NCI-H2081 (cell line): ENCODE measurements around the gene MED29.
A peak's percentile ranks its signal among the peaks of the same experiment; 100 is the strongest.

ENCODE experiments used
- DNase-seq, 2 experiments: peaks; one replicate each; lab custom pipeline; 2025; lab: John Stamatoyannopoulos, UW

MED29 gene

GRCh38 chr19:39390751-39391437 lies at the start of gene MED29, which contains the start of gene PAF1:
MED29 (plus strand) TSS chr19:39391378; CDS start chr19:39391423, 45 bp downstream.
PAF1 (minus strand) TSS chr19:39391106; CDS start chr19:39390864, 242 bp downstream.
- DNase-seq: peak; percentile 99

GRCh38 chr19:39341719-39342604 lies 49.2 kb upstream of the MED29 start, which contains the start of gene SAMD4B:
SAMD4B (plus strand) TSS chr19:39342421; CDS start chr19:39356894, 14,473 bp downstream.
- peak; percentile 97 to 99 for DNase-seq

- DNase-seq: no peak
These were observed 48.4 kb upstream of the MED29 start for GRCh38 chr19:39342647-39343305.

GRCh38 chr19:39345956-39346355 lies 45.2 kb upstream of the MED29 start:
- DNase-seq: no peak

DNA sequence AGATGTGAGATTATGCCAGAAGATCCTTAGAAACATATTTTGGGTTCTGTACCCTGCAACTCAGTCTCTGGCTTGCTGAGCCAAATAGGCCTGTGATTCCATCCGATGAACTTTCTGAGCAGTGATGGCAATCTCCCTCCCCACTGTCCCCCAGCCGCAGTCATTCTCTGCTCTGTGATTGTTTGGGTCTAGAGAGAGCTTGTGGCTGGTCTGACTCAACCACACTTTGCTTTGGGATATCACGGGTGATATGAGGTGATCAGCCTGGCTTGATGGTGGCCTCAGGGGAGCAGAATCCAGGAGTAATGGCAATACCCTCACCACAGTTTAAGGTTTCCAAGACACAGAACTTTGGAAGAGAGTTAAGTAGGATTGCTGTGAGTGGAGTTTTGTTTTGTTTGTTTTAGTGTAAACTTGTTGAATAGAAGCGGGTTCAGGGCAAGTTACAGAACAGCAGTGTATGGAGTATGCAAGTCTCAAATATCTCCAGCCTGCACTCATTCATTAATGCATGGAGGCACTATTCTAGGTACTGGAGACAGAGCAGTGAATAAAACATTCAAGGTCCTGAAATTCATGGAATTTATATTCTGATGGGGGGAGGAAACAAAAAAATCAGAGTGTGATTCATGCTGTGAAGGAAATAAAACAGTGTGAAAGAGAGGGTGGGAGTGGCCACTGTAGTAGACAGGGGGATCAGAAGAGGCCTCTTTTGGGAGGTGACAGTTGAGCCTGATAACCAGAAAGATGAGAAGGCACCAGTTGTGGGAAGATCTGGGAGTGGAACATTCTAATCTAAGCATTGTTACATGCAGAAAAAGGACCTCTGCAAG lies 43.6 kb upstream of the MED29 start:
- no peak for DNase-seq

DNA sequence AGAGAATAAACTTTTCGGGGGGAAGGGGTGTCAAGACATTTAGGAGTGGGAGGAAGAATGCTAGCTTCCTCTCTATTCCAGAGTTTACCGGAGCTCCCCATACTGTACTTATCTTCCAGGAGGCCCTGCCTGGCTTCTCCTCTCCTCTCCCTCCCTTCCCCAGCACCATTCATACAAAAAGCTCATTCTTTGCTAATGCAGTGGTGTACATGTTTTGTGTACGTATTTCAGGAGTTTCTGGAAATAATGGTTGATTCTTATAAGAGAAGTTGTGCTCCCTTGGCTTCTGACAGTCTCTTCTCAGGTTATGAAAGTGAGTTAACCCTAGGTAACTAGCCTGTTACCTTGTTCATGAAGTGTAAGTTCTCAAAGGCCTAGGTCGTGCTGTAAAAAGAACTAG lies 41.9 kb upstream of the MED29 start:
- no peak for DNase-seq

DNA sequence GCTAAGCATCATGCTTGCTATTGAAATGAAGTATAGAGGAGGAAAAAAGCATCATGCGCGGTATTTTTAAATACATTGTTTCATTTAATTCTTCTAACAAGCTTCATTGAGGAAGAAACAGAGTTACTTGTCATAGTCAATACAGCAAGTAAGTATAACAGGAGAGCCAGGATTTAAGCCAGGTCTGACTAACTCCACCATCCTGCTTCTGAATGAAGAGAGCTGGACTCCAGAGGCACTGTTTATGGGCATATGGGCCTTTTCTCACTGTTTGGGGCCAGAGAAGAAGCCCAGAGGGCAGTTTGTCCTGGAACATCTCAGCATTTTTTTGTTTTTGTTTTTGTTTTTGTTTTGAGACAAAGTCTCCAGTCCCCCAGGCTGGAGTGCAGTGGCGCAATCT lies 41.0 kb upstream of the MED29 start:
- DNase-seq: no peak

DNA sequence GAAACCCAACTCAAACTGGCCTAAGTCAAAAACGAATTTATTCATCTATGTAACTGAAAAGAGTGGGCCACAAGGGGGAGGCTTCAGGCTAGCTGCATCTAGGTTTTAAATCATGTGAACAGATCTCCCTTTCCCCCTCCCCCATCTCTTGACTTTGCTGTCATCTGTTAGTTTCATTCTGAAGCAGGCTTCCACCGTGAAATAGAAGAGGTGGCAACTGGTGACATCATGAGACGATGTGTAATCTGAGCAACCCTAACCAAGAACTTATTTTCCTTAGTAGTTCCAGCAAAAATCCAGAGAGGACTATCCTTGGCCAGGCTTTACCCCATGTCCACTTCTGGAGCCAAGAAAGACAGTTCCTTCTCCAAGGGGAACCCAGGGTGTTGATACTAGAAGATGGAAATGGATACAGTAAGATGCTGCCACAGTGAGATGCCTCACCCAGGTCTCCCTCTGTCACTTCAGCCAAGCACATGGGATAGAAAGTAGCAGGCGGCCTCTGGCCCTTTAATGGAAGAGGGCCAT lies 39.6 kb upstream of the MED29 start:
- DNase-seq: no peak

- DNase-seq: no peak
These were observed 38.6 kb upstream of the MED29 start for GRCh38 chr19:39352381-39353255.

DNA sequence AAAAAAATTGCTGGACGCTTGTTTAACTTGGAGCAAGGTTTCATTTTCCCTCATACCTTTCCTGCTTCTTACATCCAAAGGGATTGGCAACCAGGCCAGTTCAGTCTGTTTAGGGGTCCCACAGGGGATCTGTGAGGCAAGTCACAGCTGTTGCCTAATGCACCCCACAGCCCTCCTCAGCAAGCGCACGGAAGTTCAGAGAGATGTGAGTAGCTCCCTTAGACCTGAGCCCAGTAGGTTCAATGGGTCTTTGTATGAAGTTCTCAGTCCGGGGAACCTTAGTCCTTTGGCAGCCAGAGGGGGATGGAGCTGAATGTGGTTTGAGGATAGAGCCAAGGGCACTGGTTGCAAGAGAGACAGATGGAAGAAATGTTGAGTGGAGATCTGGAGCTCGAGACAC lies 35.9 kb upstream of the MED29 start:
- no peak for DNase-seq

- no peak for DNase-seq
These were observed 35.1 kb upstream of the MED29 start for GRCh38 chr19:39356073-39356472.

DNA sequence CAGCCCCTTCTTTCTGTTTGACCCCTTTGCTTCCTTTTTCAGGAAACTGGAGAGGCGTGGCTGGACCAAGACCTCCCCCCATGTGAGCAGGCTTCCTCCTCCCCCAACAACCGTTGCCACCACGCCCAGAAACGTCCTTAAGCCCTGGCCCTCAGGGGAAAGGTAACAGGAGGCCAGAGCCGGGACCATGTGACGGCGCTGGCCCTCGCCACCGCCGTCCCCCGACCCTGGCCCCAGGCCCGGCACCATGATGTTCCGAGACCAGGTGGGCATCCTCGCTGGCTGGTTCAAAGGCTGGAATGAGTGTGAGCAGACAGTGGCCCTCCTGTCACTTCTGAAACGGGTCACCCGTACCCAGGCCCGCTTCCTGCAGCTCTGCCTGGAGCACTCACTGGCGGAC lies 34.5 kb upstream of the MED29 start:
- DNase-seq: no peak

GRCh38 chr19:39359026-39359425 lies 32.2 kb upstream of the MED29 start:
- no peak for DNase-seq

GRCh38 chr19:39360599-39360998 lies 30.6 kb upstream of the MED29 start:
- DNase-seq: no peak

GRCh38 chr19:39362682-39363657 lies 28.2 kb upstream of the MED29 start:
- no peak for DNase-seq

- DNase-seq: peak in 1 of 2 experiments; percentile 11
These were observed 27.2 kb upstream of the MED29 start for GRCh38 chr19:39363901-39364457.

DNA sequence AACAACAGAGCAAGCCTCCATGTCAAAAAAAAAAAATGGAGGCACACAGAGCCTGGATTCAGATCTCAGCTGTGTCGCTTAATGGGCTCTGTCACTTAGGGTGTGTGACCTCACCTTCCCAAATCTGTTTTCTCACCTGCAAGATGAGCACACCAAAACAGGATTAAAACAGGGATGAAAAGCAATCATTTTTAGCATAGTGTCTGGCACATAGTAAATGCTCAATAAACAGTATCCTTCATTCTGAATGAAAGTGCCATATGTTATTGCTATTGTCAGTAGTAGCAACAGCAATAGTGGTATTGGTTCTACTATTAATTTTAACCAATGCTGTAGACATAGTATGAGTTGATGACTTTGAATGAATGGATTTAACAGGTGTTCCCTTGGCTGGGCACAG lies 25.6 kb upstream of the MED29 start:
- DNase-seq: no peak

DNA sequence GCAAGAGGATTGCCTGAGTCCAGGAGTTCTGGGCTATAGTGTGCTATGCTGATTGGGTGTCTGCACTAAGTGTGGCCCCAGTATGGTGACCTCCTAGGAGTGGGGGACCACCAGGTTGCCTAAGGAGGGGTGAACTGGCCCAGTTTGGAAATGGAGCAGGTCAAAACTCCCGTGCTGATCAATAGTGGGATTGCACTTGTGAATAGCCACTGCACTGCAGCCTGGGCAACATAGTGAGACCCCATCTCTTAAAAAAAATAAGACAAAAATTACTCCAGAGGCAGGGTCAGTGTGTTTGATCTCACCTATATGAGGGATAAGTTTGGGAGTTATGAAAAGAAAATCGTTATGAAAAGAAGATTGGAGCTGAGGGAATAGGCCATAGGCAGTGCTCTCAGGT lies 22.0 kb upstream of the MED29 start:
- no peak for DNase-seq

- no peak for DNase-seq
These were observed 20.4 kb upstream of the MED29 start for GRCh38 chr19:39370735-39371134.
